ENCODE results near the gene TOX2.

Gene TOX2

DNA sequence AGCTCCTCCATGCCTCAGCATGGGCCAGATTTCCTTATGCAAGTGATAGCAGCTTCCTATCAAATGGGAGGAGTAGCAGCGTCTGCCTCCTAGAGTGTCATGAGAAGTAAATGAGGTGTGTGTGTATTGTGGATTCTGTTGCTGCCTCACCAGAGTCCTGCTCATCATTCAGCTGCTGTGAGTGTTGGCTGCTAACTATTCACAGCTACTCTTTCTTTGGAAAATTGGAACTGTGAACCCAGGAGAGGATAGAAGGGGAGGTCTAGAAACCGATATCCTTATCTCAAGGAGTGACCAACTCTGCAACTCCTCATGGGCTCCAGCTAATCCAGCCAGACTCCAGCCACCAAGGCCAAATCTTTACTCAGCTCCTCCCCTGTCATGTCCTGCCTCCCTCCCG, 63.3 kb downstream of the TOX2 start:
- no peak for DNase-seq (ENCODE audit: low spot score)

DNA sequence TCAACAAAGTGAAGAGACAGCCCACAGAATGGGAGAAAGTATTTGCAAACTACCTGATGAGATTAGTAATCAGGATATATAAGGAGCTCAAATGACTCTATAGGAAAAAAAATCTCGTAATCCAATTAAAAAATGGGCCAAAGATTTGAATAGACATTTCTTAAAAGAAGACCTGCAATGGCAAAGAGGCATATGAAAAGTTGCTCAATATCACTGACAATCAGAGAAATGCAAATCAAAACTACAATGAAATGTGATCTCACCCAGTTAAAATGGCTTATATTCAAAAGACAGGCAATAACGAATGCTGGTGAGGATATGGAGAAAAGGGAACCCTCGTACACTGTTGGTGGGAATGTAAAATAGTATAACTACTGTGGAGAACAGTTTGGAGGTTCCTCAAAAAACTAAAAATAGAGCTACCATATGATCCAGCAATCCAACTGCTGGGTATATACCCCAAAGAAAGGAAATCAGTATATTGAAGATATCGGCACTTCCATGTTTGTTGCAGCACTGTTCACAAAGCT, 65.0 kb downstream of the TOX2 start:
- no peak for DNase-seq (ENCODE audit: low spot score)

DNA sequence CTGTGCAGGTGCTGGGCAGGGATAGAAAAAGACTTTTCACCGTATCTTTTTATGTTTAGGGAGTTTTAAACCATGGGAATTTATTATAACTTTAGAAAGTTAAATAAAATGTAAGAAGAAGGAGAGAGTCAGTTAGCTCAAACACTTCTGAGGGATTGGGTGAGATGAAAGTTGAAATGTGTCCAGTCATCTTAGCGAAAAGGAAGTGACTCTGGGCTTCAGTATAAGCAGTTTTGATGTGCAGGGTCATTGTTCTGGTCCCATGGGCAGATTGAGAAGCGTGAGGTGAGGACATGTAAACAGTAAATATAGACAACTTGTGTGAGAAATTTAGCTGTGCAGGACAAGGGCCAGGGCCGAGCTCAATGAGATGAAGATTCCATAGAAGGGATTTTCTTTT, 66.9 kb downstream of the TOX2 start:
- DNase-seq (ENCODE audit: low spot score): no peak

DNA sequence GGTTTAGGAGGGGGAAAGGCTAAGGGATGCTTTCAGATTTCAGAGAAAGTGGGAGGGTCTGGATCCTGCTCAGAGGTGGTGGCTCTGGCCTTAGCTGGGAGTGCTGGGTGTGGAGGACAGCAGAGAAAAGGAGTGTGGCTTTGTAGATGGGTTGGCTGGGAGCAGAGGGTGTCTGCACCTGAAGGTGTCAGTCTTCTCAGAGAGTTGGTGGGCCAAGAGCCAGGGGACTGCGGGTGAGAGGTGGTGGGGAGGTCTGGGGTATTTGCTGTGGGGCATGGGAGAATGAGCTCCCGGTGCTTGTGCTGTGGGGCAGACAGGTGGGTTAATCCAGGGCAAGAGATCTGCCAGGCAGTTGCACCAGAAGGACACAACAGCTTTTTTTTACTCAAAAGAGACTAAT, 67.4 kb downstream of the TOX2 start:
- no peak for DNase-seq (ENCODE audit: low spot score)

DNA sequence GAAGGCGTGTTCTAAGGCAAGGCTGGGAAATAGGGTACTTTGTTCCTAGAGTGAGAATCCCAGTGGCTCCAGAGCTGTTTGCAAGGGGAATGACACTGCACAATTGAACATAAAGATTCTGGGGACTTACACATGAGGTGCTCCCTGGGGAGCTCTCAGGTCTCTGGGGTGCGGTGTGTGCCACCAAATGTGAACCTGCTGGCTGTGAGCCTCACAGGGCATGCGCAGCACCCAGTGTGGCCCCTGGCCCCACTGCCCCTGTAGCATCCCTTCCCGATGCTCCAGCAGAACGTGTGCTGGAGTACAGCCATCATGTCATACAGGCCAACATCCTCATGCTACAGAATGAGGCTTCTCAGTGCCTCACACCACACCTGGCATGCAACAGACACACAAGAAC, 68.2 kb downstream of the TOX2 start:
- no peak for DNase-seq (ENCODE audit: low spot score)

DNA sequence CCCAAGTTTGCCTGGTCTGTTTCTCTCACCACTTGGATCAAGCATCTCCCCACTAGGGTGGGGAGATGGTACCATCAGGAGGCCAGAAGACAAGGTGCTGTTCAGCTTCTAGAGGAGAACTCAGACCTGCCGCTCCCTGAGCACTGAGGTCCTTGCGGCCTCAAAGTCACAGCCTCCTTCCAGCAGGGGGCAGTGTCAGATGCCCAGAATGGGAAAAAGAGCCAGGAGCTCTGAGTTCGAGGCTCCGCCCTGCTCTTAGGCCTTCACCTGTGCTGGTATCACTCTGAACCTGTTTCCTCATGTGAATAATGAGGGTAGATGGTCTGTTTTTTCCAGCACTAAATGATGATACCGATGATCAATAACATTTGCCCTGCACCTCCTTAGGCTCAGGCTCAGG, 68.7 kb downstream of the TOX2 start:
- DNase-seq (ENCODE audit: low spot score): no peak

DNA sequence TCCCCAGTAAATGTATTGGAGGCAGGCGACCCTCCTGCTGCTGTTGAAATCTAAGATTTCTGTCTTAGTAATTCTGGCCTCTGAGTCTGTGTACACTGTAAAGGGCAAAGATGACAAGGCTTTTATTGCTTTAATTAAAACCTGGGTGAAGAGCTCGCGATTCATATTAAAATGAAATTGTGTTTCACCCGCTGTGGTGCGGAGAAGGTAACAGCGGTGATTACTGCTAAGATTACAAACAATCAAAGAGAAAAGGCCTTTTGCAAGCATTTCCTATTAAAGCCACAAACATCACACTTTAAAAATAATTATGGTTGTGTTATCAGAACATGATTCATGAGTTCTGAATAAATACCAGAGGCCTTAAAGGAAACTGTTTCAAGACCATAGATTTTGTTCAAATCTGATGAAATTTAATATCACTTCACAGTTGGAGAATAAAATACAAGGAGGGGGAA, 69.3 kb downstream of the TOX2 start:
- no peak for DNase-seq (ENCODE audit: low spot score)

DNA sequence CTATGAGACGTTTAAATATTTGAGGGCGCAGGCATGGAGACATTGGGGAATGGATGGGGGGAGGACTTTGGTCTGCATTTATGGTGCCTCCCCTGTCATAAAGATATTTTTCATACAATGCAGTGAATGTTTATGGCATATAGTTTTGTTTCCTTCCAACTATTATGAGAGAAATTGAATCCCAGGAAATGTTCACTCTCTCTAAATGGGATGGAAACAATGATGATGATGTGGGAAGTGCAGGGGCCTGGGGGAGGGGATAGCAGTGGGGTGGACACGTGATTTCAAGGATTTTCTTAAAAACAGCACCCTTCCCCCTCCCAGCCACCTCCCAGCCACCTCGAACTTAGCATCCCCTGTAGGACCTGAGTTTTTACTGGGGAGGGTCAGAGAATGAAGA, 69.9 kb downstream of the TOX2 start:
- DNase-seq (ENCODE audit: low spot score): no peak

DNA sequence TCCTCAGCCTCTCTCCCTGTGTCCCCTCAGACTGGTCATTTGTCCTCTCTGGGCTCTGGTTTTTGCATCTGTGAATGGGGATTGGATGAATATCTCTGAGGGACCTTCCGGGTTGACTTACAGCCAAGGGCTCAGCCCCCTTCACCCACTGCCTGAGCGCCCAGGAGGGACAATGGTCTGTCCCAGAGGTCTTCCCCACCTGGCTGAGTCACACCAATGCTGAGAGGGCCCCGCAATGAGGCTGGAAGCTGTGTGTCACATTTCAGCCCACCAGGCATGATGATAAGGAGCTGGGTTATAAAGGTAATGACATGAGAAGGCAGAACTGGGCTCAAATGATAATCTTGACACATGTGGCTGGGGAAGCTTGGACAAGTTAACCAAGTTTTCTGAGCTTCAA, 70.5 kb downstream of the TOX2 start:
- no peak for DNase-seq (ENCODE audit: low spot score)

DNA sequence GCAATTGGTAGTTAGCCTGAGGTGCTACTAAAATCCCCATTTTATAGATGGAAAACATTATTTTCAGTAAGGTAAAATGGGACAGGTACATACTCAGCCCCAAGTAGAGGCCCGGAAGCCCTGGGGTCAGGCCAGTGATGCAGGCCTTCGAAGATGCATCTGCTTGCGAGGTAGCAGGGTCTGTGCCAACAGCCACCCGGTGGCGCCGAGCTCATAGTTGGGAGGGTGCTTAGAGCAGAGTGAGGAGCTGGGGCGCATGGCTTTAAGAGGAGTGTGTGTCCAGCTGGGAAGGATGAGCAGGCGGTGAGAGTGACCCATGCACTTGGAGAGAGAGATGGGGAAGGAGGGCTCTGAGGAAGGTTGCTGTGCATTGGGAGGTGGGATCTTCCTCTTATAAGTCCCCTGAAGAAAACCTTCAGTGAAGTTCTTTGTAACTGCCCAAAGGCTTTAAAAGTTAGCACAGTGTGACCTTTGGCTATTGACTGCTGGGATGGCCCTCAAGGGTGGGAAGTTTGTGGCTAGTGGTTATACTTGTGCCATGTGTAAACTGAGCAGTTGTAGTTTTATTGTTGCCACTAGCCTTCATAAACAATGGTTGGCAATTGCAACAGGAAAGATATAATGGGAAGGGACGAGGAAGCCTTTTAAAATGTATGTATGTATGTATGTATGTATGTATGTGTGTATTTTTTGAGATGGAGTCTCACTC, 71.1 kb downstream of the TOX2 start:
- no peak for DNase-seq (ENCODE audit: low spot score)

DNA sequence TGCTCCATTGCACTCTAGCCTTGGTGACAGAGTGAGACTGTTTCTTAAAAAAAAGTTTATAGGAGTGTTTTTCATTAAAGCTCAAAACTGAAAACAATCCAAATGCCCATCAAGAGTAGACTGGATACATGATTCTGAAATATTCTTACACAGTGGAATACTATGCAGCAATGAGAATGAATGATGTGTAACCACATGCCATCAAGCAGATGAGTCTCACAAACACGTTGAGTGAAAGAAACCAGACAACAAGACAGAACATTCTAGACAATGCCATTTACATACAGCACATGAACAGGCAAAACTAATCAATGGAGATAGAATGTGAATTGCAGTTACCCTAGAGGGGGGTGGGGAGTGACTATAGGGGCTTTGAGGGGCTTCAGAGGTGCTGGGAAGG, 72.4 kb downstream of the TOX2 start:
- no peak for DNase-seq (ENCODE audit: low spot score)

DNA sequence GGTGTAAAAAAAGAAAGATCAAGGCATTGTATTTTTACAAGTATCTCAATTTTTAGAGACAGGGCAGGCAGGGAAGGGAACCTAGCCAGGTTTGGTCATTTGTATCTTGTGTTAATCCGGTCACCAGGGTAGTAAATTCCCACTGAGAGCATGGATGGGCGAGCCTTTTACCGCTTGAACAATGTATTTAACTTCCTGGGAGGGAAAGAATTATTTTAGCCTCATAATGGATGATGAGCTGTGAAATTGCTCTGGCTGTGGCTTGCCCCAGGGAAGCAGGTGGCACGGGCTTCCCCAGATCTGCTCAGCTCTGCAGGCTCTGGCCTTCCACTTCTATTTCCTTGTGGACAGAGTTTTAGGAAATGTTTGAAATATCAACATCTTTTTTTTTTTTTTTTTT, 72.9 kb downstream of the TOX2 start:
- DNase-seq (ENCODE audit: low spot score): no peak

DNA sequence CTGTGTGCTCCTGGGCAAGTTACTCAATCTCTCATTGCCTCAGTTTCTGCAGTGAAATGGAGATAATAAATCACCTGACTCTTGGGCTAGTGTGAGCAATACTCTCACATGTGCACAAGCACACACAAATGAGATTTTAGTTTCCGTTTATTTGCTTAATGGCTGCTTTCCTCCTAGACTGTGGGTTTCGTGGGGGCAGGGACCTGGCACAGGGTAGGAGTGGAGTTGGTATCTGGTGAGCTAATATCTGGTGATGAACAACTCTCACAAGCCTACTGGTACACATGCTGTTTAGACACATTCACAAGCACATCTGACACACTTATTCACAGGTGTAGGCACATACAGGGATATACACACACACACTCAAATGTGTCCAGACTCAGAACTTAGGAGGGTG, 73.8 kb downstream of the TOX2 start:
- DNase-seq (ENCODE audit: low spot score): no peak

DNA sequence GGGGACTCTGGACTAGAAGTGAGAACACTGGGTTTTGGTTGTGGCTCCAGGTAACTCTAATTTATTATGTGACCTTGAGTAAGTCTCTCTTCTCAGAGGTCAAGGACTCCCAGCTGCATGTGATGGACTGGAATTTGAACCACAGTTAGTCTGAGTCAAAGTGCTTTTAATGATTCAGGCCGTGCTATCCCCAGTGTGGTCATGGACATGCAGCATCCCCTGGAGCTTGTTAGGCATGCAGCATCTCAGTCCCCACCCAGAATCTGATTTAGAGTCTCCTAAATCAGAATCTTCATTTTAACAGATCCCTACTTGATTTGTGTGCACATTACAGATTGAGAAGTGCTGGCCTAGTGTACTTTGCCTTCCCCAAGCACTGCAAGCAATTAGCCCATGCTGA, 74.2 kb downstream of the TOX2 start:
- DNase-seq (ENCODE audit: low spot score): no peak

DNA sequence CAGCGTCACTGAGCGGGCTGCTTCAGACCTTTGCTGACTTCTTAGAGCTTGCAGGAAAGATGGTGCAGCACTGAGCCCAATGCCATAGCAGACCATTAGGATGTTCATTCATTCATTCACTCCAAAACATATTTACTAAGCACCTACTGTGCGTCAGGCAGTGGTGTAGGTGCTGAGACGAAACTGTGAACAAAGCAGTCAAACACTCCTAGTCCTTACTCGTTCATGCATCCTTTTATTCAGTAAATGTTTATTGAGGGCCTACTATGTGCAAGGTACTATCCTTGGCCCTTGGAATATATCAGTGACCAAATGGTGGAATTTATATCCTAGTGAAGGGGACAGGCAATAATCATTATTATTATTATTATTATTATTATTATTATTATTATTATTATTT, 76.6 kb downstream of the TOX2 start:
- no peak for DNase-seq (ENCODE audit: low spot score)

DNA sequence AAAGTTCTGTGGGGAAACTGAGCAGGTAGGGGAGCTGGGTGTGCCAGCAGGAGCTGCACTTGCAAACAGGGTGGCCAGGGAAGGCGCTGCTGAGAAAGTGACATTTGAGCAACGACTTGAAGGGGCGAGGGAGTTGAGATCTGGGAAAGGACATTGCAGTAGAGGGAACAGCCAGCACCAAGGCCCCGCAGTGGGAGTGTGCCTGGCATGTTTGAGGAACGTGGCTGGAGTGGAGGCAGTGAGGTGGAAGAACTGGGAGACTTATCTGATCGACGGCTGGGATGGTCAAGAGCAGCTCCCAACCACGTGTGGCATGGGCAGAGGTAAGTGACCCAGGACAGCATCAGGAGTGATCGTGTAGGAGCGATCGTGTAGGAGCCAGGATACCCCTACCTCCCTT, 77.3 kb downstream of the TOX2 start:
- DNase-seq (ENCODE audit: low spot score): no peak

DNA sequence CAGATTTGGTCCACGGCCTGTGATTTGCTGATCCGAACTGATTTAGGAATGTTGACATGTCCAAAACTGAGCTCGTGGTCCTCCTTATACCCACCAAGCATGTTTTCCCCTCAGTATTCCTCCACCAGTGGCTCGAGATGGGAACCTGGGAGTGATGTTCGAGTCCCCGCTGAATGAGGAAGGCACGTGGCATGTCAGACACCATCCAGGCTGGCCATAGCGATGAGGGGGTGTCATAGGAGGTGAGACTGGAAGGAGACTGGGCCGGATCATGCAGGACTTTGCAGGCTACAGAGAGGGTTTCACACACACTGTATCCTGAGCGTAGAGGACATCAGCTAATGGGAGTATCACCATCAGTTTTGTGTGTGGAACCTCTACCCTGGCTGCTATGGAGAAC, 78.2 kb downstream of the TOX2 start:
- DNase-seq (ENCODE audit: low spot score): no peak

DNA sequence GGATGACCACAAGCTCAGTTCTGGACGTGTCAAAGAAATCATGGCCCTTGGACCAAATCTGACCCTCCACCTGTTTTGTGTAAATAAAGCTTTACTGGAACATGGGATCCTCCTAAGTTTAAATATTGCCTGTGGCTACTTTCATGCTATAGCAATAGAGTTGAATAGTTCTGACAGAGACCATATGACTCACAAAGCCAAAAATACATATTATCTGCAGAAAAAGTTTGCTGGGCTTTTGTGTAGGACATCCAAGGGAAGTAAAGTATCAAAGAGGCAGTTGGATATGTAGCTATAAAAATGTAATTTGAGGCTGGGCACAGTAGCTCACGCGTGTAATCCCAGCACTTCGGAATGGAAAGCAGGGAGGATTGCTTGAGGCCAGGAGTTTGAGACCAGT, 78.9 kb downstream of the TOX2 start:
- DNase-seq (ENCODE audit: low spot score): no peak

DNA sequence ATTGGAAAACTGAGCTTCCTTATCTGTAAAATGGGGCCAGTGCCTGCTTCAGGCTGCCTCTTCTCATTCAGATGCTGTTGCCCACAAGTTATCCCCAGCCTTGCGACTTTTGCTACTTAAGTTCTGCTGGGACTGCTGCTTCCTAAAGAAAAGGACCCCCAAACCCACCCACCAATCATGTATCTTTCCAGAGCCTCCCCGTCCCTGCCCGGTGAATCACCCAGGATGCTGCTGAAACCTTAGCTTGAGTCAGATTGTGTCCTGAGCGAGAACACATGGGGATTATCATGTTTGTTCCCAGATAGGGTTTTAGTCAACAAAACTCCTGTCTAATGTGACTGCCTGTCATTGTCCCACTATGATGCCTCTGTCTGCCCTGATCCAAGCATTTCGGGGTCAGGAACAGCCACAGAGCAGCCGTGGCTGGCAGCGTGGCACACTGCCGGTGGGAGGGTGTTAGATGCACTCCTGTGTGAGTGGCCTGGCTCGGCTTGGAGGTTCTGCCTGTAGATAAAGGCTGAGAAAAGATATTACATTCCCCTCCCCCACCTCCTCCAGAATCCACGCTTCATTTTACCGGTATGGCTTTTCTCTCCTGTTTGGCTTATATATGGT, 79.9 kb downstream of the TOX2 start:
- no peak for DNase-seq (ENCODE audit: low spot score)

DNA sequence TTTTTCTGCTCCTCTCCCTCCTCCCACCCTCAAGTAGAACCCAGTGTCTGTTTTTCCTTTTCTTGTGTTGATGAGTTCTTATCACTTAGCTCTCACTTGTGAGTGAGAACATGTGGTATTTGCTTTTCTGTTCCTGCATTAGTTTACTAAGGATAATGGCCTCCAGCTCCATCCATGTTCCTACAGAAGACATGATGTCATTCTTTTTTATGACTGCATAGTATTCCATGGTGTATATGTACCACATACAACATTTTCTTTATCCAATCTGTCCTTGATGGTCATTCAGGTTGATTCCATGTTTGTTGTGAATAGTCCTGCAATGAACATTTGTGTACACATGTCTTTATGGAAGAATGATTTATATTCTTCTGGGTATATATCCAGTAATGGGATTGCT, 81.0 kb downstream of the TOX2 start:
- no peak for DNase-seq (ENCODE audit: low spot score)

DNA sequence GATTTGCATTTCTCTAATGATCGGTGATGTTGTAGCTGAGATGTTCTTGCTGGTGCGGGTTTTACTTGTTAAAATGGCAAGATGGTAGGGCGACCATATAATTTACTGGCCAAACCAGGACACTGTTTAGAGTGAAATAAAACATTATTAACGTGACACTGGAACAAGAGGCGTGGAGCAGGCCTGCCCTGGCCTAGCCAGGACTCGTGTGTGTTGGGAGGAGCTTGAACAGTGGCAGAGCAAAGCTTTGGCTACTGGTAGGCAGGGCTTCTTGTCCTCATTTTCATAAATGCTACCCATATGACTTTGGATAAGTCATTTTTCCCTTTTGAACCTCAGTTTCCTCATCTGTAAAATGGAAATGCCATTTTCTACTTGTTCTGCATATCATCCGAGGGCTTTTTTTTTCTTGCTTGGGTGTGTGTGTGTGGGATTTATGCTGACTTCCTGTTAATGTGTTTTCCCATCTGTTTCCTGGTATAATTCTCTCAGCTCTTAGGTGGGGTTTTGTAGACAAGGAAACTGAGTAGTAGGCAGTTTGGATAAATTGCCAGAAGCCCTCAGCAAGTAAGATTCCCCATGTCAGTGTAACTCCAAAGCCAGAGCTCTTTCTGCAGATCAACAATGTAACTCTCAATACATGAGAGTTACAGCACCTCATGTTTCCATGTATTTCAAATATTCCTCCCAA, 81.7 kb downstream of the TOX2 start:
- no peak for DNase-seq (ENCODE audit: low spot score)

DNA sequence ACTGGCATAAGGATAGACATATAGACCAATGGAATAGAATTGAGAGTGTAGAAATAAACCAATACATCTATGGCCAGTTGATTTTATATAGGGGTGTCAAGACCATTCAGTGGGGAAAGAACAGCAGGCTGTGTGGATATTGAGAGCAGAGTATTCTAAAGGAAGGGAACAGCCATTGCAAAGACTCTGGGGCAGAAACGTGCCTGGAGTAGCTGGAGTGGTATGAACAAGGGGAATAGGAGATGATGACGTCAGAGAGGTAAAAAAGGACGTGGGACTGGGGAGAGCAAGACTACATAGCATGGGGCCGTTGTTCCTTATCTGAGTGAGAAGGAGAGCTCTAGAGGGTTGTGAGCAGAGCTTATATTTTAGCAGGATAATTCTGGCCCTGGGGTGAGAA, 85.2 kb downstream of the TOX2 start:
- DNase-seq (ENCODE audit: low spot score): no peak

All from cerebellar cortex (tissue), 1 donor.